ENCODE results near the gene CIDEA. TPM values are rescaled to one million over a fixed set of nuclear protein-coding genes. Genes with fewer than 3 reads are reported as not detected.

Gene CIDEA
- total RNA-seq, 2 donors from 2014 or later: not detected

GRCh38 chr18:12278741-12279682 lies 24.9 kb downstream of the CIDEA start:
- DNase-seq (ENCODE audit: low spot score): peak; percentile 74

DNA sequence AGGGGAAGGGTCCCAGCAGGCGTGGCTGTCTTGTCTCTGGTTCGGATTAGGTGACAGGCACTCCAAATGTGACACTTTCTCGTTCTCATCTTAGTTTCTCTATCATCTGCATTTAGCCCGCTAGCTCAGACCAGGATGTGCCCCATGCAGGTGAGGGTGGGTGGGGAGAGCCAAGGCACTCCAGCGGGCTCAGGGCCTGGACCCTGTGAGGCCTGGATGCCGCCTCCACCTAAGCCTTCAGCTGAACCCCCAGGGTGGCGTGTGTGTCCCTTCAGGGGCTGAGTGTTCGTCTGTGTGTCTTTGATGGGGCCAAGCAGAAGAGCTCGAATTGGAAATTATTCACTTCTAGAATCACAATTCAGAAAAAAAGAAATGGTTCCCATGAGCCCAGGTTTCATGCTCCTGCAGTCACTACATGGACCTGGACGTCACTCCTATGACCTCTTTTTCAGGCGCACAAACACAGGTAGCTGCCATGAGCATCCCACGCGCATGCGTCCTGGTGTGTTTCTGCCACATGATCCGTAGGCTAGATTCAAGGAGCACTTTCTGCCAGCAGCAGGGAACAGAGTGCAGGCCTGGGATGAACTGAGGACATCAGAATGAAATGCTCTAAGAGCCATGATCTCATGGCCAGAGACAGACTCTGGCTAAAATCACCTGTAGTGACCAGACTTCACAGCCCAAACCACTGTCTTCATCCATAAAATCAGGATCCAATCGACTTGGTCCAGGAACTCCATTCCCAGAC lies 25.8 kb downstream of the CIDEA start:
- Histone ChIP-seq H3K9me3 (no peaks in the 10 kb centered on the region), H3K27ac (peak overlapping the region; percentile 97 to 100), H3K4me3 (peak overlapping the region; percentile 72), H3K27me3 (replicated peaks; ENCODE audit: insufficient read depth) (no peaks in the 10 kb centered on the region), H3K36me3 (no peaks in the 10 kb centered on the region), H3K4me1 (ENCODE audit: control insufficient read depth in 1 of 2, low read depth in 2 of 2) (peaks cover 6 to 50% of the 10 kb centered on the region in 2 donors)
- TF ChIP-seq, protein P1, sequence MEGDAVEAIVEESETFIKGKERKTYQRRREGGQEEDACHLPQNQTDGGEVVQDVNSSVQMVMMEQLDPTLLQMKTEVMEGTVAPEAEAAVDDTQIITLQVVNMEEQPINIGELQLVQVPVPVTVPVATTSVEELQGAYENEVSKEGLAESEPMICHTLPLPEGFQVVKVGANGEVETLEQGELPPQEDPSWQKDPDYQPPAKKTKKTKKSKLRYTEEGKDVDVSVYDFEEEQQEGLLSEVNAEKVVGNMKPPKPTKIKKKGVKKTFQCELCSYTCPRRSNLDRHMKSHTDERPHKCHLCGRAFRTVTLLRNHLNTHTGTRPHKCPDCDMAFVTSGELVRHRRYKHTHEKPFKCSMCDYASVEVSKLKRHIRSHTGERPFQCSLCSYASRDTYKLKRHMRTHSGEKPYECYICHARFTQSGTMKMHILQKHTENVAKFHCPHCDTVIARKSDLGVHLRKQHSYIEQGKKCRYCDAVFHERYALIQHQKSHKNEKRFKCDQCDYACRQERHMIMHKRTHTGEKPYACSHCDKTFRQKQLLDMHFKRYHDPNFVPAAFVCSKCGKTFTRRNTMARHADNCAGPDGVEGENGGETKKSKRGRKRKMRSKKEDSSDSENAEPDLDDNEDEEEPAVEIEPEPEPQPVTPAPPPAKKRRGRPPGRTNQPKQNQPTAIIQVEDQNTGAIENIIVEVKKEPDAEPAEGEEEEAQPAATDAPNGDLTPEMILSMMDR (IDR thresholded peaks at IDR 0.05): no peak
- ATAC-seq (ENCODE audit: insufficient number of reproducible peaks, low FRiP score, low read depth) (no peak), DNase-seq (ENCODE audit: low spot score) (no peak)

More at GRCh38 chr18:12278741-12279682, 24.9 kb downstream of the CIDEA start:
- H3K27me3 ChIP-seq (replicated peaks; ENCODE audit: insufficient read depth): no peaks in the 10 kb centered on the region
- peaks cover 6 to 50% of the 10 kb centered on the region in 2 donors for H3K4me1 ChIP-seq (ENCODE audit: control insufficient read depth in 1 of 2, low read depth in 2 of 2)
- H3K36me3 ChIP-seq: no peaks in the 10 kb centered on the region
- H3K9me3 ChIP-seq: no peaks in the 10 kb centered on the region
- TF ChIP-seq, protein P1 (IDR thresholded peaks at IDR 0.05): no peak
- H3K27ac ChIP-seq: peak overlapping the region; percentile 97 to 100
- peak; percentile 93 for ATAC-seq (ENCODE audit: insufficient number of reproducible peaks, low FRiP score, low read depth)
- H3K4me3 ChIP-seq: peak overlapping the region; percentile 72

- H3K27me3 ChIP-seq (replicated peaks; ENCODE audit: insufficient read depth): no peaks in the 10 kb centered on the region
These were observed 27.7 kb downstream of the CIDEA start for GRCh38 chr18:12281861-12282260.

DNA sequence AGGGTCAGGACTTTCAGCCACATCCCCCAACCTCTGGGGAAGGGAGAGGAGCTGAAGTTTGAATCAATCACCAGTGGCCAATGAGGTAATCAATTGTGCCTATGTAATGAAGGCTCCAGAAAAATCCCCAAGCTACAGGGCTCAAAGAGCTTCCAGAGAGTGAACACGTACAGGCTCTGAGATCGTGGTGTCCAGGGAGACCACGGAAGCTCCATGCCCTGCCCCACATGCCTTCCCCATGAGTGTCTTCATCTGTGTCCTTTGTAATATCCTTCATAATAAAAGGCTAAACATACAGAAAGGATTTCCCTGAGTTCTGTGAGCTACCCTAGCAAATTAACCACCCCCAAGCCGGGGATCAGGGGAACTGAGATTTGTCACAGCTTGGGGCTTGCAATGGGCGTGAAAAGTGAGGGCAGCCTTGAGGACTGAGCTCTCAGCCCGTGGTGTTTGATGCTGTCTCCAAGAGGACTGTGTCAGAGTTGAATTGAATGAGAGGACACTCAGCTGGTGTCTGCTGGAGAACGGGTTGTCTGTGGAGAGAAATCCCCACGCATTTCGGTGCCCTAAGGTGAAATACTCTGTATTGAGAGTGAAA lies 28.4 kb downstream of the CIDEA start:
- DNase-seq (ENCODE audit: low spot score) (no peak), ATAC-seq (ENCODE audit: insufficient number of reproducible peaks, low FRiP score, low read depth) (no peak)
- H3K36me3 ChIP-seq: no peaks in the 10 kb centered on the region
- no peaks in the 10 kb centered on the region for H3K9me3 ChIP-seq
- no peak overlapping the region for H3K4me3 ChIP-seq
- H3K4me1 ChIP-seq (ENCODE audit: control insufficient read depth in 1 of 2, low read depth in 2 of 2): peaks cover 4 to 44% of the 10 kb centered on the region in 2 donors
- H3K27me3 ChIP-seq (replicated peaks; ENCODE audit: insufficient read depth): no peaks in the 10 kb centered on the region
- H3K27ac ChIP-seq: no peak overlapping the region
- TF ChIP-seq, protein P1 (IDR thresholded peaks at IDR 0.05): no peak

More at GRCh38 chr18:12281861-12282260, 27.7 kb downstream of the CIDEA start:
- ATAC-seq (ENCODE audit: insufficient number of reproducible peaks, low FRiP score, low read depth) (no peak), DNase-seq (ENCODE audit: low spot score) (no peak)
- TF ChIP-seq, protein P1 (IDR thresholded peaks at IDR 0.05): no peak
- no peak overlapping the region for H3K4me3 ChIP-seq
- H3K36me3 ChIP-seq: no peaks in the 10 kb centered on the region
- no peaks in the 10 kb centered on the region for H3K9me3 ChIP-seq
- peaks cover 6 to 44% of the 10 kb centered on the region in 2 donors for H3K4me1 ChIP-seq (ENCODE audit: control insufficient read depth in 1 of 2, low read depth in 2 of 2)
- H3K27ac ChIP-seq: peak overlapping the region in 1 of 2 donors; percentile 100

All from thoracic aorta (tissue), 2 donors.